ENCODE measurements around the gene SCD5. TPM values are rescaled to one million over a fixed set of nuclear protein-coding genes. Genes with fewer than 3 reads are reported as not detected.
A peak's percentile ranks its signal among the peaks of the same experiment; 100 is the strongest.

SCD5 gene
- total RNA-seq, 2 experiments from 2014 or later, result 1.3 to 1.7 TPM

GRCh38 chr4:82739287-82740190, 59.1 kb downstream of the SCD5 start:
- peaks cover 4% of the 10 kb centered on the region for H3K27me3 Mint-ChIP-seq
- DNase-seq, result peak; percentile 92
- no peaks in the 10 kb centered on the region for H3K36me3 Mint-ChIP-seq (ENCODE audit: low read depth)
- no peak overlapping the region for H3K27ac Mint-ChIP-seq
- CTCF ChIA-PET, result interaction anchor here (0.6 to 4.7 kb wide), 50 partner anchors 9 to 1657 kb away, joined by 3 to 58 read pairs (median 4); no protein-coding TSS in a partner anchor
- H3K9me3 Mint-ChIP-seq (ENCODE audit: low read depth), result no peaks in the 10 kb centered on the region
- POLR2A ChIA-PET, result no interaction called here
- intact Hi-C loops (cut with DNase I, micrococcal nuclease), result loop anchor here (1.0 to 5.0 kb wide), 2 partner anchors 277 to 1332 kb away; no protein-coding TSS in a partner anchor
- no peaks in the 10 kb centered on the region for H3K4me1 Mint-ChIP-seq
- peak; percentile 100 for ATAC-seq
- H3K4me3 Mint-ChIP-seq, result no peak overlapping the region

- Mint-ChIP-seq H3K27me3 (peaks cover 4% of the 10 kb centered on the region), H3K9me3 (ENCODE audit: low read depth) (no peaks in the 10 kb centered on the region), H3K4me1 (peaks cover 2% of the 10 kb centered on the region), H3K27ac (no peak overlapping the region), H3K4me3 (no peak overlapping the region), H3K36me3 (ENCODE audit: low read depth) (no peaks in the 10 kb centered on the region)
- ATAC-seq (no peak), DNase-seq (no peak)
- CTCF ChIA-PET, result interaction anchor here (0.9 to 4.7 kb wide), 5 partner anchors 13 to 277 kb away, joined by 3 to 58 read pairs (median 17); no protein-coding TSS in a partner anchor
- POLR2A ChIA-PET, result no interaction called here
- intact Hi-C loops (cut with DNase I, micrococcal nuclease), result loop anchor here in 1 of 2 experiments (5.0 kb wide), 1 partner anchor 1330 kb away; no protein-coding TSS in a partner anchor
Observed at GRCh38 chr4:82737354-82737753, 61.2 kb downstream of the SCD5 start.

- Mint-ChIP-seq H3K9me3 (ENCODE audit: low read depth) (no peaks in the 10 kb centered on the region), H3K4me3 (no peak overlapping the region), H3K27ac (no peak overlapping the region), H3K36me3 (ENCODE audit: low read depth) (no peaks in the 10 kb centered on the region), H3K4me1 (peaks cover 2% of the 10 kb centered on the region), H3K27me3 (peaks cover 2% of the 10 kb centered on the region)
- ATAC-seq, result peak; percentile 81
- POLR2A ChIA-PET, result no interaction called here
- CTCF ChIA-PET, result no interaction called here
- peak; percentile 47 for DNase-seq
- intact Hi-C loops (cut with DNase I, micrococcal nuclease), result no loop called here
Observed at GRCh38 chr4:82733636-82734035, 65.0 kb downstream of the SCD5 start.

GRCh38 chr4:82728301-82728700, 70.3 kb downstream of the SCD5 start:
- CTCF ChIA-PET, result interaction anchor here (2.0 kb wide), 1 partner anchor 10 kb away, joined by 8 read pairs; no protein-coding TSS in a partner anchor
- H3K36me3 Mint-ChIP-seq (ENCODE audit: low read depth), result no peaks in the 10 kb centered on the region
- POLR2A ChIA-PET, result no interaction called here
- no peaks in the 10 kb centered on the region for H3K4me1 Mint-ChIP-seq
- no peak overlapping the region for H3K4me3 Mint-ChIP-seq
- intact Hi-C loops (cut with DNase I, micrococcal nuclease), result no loop called here
- ATAC-seq, result no peak
- no peak for DNase-seq
- H3K27ac Mint-ChIP-seq, result no peak overlapping the region
- H3K9me3 Mint-ChIP-seq (ENCODE audit: low read depth), result no peaks in the 10 kb centered on the region
- H3K27me3 Mint-ChIP-seq, result no peaks in the 10 kb centered on the region

GRCh38 chr4:82726596-82726995, 72.0 kb downstream of the SCD5 start:
- ChIA-PET POLR2A (no interaction called here), CTCF (interaction anchor here (2.0 kb wide), 1 partner anchor 12 kb away, joined by 8 read pairs; no protein-coding TSS in a partner anchor)
- Mint-ChIP-seq H3K27me3 (no peaks in the 10 kb centered on the region), H3K36me3 (ENCODE audit: low read depth) (no peaks in the 10 kb centered on the region), H3K4me1 (no peaks in the 10 kb centered on the region), H3K27ac (no peak overlapping the region), H3K4me3 (no peak overlapping the region), H3K9me3 (ENCODE audit: low read depth) (no peaks in the 10 kb centered on the region)
- ATAC-seq (no peak), DNase-seq (no peak)
- intact Hi-C loops (cut with DNase I, micrococcal nuclease), result no loop called here

GRCh38 chr4:82721819-82722423, 76.7 kb downstream of the SCD5 start:
- POLR2A ChIA-PET, result no interaction called here
- H3K4me3 Mint-ChIP-seq, result no peak overlapping the region

GRCh38 chr4:82718162-82718940, 80.2 kb downstream of the SCD5 start:
- intact Hi-C loops (cut with DNase I, micrococcal nuclease), result no loop called here
- ChIA-PET POLR2A (no interaction called here), CTCF (no interaction called here)
- no peaks in the 10 kb centered on the region for H3K9me3 Mint-ChIP-seq (ENCODE audit: low read depth)
- ATAC-seq (no peak), DNase-seq (no peak)
- H3K4me3 Mint-ChIP-seq, result no peak overlapping the region
- no peaks in the 10 kb centered on the region for H3K4me1 Mint-ChIP-seq
- no peaks in the 10 kb centered on the region for H3K36me3 Mint-ChIP-seq (ENCODE audit: low read depth)
- peaks cover 2% of the 10 kb centered on the region for H3K27me3 Mint-ChIP-seq
- H3K27ac Mint-ChIP-seq, result no peak overlapping the region

More at GRCh38 chr4:82721819-82722423, 76.7 kb downstream of the SCD5 start:
- no peaks in the 10 kb centered on the region for H3K4me1 Mint-ChIP-seq
- H3K27ac Mint-ChIP-seq, result no peak overlapping the region
- no peaks in the 10 kb centered on the region for H3K9me3 Mint-ChIP-seq (ENCODE audit: low read depth)
- no peaks in the 10 kb centered on the region for H3K36me3 Mint-ChIP-seq (ENCODE audit: low read depth)
- intact Hi-C loops (cut with DNase I, micrococcal nuclease), result no loop called here
- H3K27me3 Mint-ChIP-seq, result no peaks in the 10 kb centered on the region
- peak; percentile 74 for ATAC-seq
- CTCF ChIA-PET, result interaction anchor here (0.5 to 2.9 kb wide), 4 partner anchors 10 to 41 kb away, joined by 3 to 17 read pairs (median 4); no protein-coding TSS in a partner anchor
- peak; percentile 51 for DNase-seq

GRCh38 chr4:82715731-82716617, 82.6 kb downstream of the SCD5 start:
- H3K9me3 Mint-ChIP-seq (ENCODE audit: low read depth), result no peaks in the 10 kb centered on the region
- no peak overlapping the region for H3K4me3 Mint-ChIP-seq
- H3K27ac Mint-ChIP-seq, result no peak overlapping the region
- peaks cover 2% of the 10 kb centered on the region for H3K27me3 Mint-ChIP-seq
- no peak for ATAC-seq
- ChIA-PET CTCF (interaction anchor here (0.6 to 1.2 kb wide), 4 partner anchors 22 to 664 kb away, joined by 3 read pairs; no protein-coding TSS in a partner anchor), POLR2A (no interaction called here)
- no peaks in the 10 kb centered on the region for H3K36me3 Mint-ChIP-seq (ENCODE audit: low read depth)
- intact Hi-C loops (cut with DNase I, micrococcal nuclease), result no loop called here
- no peaks in the 10 kb centered on the region for H3K4me1 Mint-ChIP-seq
- DNase-seq, result no peak

- Mint-ChIP-seq H3K4me3 (no peak overlapping the region), H3K27ac (no peak overlapping the region), H3K9me3 (ENCODE audit: low read depth) (no peaks in the 10 kb centered on the region), H3K27me3 (peaks cover 2% of the 10 kb centered on the region), H3K4me1 (no peaks in the 10 kb centered on the region), H3K36me3 (ENCODE audit: low read depth) (no peaks in the 10 kb centered on the region)
- POLR2A ChIA-PET, result no interaction called here
- DNase-seq (no peak), ATAC-seq (peak; percentile 23)
- CTCF ChIA-PET, result interaction anchor here (0.6 kb wide), 1 partner anchor 21 kb away, joined by 3 read pairs; no protein-coding TSS in a partner anchor
- intact Hi-C loops (cut with DNase I, micrococcal nuclease), result no loop called here
Observed at GRCh38 chr4:82713856-82714255, 84.7 kb downstream of the SCD5 start.

GRCh38 chr4:82712561-82712960, 86.0 kb downstream of the SCD5 start:
- ATAC-seq, result no peak
- H3K27me3 Mint-ChIP-seq, result peaks cover 2% of the 10 kb centered on the region
- intact Hi-C loops (cut with DNase I, micrococcal nuclease), result no loop called here
- H3K9me3 Mint-ChIP-seq (ENCODE audit: low read depth), result no peaks in the 10 kb centered on the region
- H3K4me1 Mint-ChIP-seq, result no peaks in the 10 kb centered on the region
- H3K4me3 Mint-ChIP-seq, result no peak overlapping the region
- ChIA-PET POLR2A (no interaction called here), CTCF (interaction anchor here (0.6 to 1.6 kb wide), 3 partner anchors 11 to 240 kb away, joined by 3 to 5 read pairs (median 3); no protein-coding TSS in a partner anchor)
- H3K36me3 Mint-ChIP-seq (ENCODE audit: low read depth), result no peaks in the 10 kb centered on the region
- H3K27ac Mint-ChIP-seq, result no peak overlapping the region
- DNase-seq, result no peak
